Calu3 (cell line): ENCODE measurements around the gene FKBP6. TPM values are rescaled to one million over a fixed set of nuclear protein-coding genes. Genes with fewer than 3 reads are reported as not detected.
"Not testable (repeated sequence)": the region's sequence is repeated elsewhere in the genome, so short reads cannot be mapped to it uniquely, and the experiment has no call there.

ENCODE experiments used
- BruUV-seq: library from RNA; stranded (reverse); fragments of 400-500 nt; replicated peaks from 2 replicates; lab custom pipeline; 2021; lab: Mats Ljungman, UMichigan
- CTCF ChIA-PET: fragments of 300-600 bp; sonication (Branson Sonifier 250); formaldehyde crosslinking; loops from one replicate; lab custom pipeline; 2022; ENCODE audit warnings: antibody characterized with exemption; lab: Charles Lee
- DNase-seq: peaks from one replicate; pipeline ENCODE4 v3.0.0; 2022
- H3K27ac Mint-ChIP-seq: one replicate; pipeline ENCODE4 v1.8.0; 2022; ENCODE audit warnings: mixed read lengths; ENCODE audit not compliant: unreplicated experiment
- H3K27me3 Mint-ChIP-seq: one replicate; pipeline ENCODE4 v1.8.0; 2022; ENCODE audit warnings: mixed read lengths; ENCODE audit not compliant: unreplicated experiment
- H3K36me3 Mint-ChIP-seq: one replicate; pipeline ENCODE4 v1.8.0; 2022; ENCODE audit warnings: mild to moderate bottlenecking, moderate library complexity, mixed read lengths; ENCODE audit not compliant: insufficient read depth, unreplicated experiment
- H3K4me1 Mint-ChIP-seq: one replicate; pipeline ENCODE4 v1.8.0; 2022; ENCODE audit warnings: mild to moderate bottlenecking, low read depth, mixed read lengths; ENCODE audit not compliant: unreplicated experiment
- H3K4me3 Mint-ChIP-seq: one replicate; pipeline ENCODE4 v1.8.0; 2022; ENCODE audit warnings: mild to moderate bottlenecking, low read depth, moderate library complexity, mixed read lengths; ENCODE audit not compliant: unreplicated experiment
- H3K9me3 Mint-ChIP-seq: one replicate; pipeline ENCODE4 v1.8.0; 2022; ENCODE audit warnings: low read depth, mixed read lengths; ENCODE audit not compliant: unreplicated experiment
- intact Hi-C: fragments of 100-400 bp; cut with micrococcal nuclease; formaldehyde crosslinking; loops from one replicate; pipeline ENCODE4 v1.10.0; 2022; ENCODE audit not compliant: unreplicated experiment
- total RNA-seq: library from RNA; stranded (reverse); gene quantifications from 2 replicates; pipeline ENCODE4 v1.2.3, GENCODE V29; 2022
- TF ChIP-seq, protein P1 (sequence below): fragments of 200-600 bp; IDR thresholded peaks from one replicate; pipeline ENCODE4 v1.8.0; 2022; ENCODE audit warnings: antibody characterized with exemption; ENCODE audit not compliant: unreplicated experiment

Gene FKBP6
- total RNA-seq, 1 experiment from 2014 or later = not detected

DNA sequence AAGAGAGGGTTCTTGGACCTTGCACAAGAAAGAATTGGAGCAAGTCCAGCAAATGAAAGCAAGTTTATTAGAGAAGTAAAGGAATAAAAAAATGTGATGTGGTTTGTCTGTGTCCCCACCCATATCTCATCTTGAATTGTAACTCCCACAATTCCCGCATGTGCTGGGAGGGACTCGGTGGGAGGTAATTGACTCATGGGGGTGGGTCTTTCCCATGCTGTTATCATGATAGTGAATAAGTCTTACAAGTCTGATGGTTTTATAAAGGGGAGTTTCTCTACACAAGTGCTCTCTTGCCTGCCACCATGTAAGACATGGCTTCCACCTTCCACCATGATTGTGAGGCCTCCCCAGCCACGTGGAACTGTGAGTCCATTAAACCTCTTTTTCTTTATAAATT lies 66.5 kb downstream of the FKBP6 start:
- Mint-ChIP-seq H3K27ac (no peak overlapping the region), H3K27me3 (no peaks in the 10 kb centered on the region), H3K4me1 (no peaks in the 10 kb centered on the region), H3K4me3 (no peak overlapping the region), H3K36me3 (no peaks in the 10 kb centered on the region), H3K9me3 (no peaks in the 10 kb centered on the region)
- BruUV-seq = no TSS peak
- intact Hi-C loops = no loop called here
- TF ChIP-seq, protein P1, sequence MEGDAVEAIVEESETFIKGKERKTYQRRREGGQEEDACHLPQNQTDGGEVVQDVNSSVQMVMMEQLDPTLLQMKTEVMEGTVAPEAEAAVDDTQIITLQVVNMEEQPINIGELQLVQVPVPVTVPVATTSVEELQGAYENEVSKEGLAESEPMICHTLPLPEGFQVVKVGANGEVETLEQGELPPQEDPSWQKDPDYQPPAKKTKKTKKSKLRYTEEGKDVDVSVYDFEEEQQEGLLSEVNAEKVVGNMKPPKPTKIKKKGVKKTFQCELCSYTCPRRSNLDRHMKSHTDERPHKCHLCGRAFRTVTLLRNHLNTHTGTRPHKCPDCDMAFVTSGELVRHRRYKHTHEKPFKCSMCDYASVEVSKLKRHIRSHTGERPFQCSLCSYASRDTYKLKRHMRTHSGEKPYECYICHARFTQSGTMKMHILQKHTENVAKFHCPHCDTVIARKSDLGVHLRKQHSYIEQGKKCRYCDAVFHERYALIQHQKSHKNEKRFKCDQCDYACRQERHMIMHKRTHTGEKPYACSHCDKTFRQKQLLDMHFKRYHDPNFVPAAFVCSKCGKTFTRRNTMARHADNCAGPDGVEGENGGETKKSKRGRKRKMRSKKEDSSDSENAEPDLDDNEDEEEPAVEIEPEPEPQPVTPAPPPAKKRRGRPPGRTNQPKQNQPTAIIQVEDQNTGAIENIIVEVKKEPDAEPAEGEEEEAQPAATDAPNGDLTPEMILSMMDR = no peak
- DNase-seq = no peak
- CTCF ChIA-PET = no interaction called here

DNA sequence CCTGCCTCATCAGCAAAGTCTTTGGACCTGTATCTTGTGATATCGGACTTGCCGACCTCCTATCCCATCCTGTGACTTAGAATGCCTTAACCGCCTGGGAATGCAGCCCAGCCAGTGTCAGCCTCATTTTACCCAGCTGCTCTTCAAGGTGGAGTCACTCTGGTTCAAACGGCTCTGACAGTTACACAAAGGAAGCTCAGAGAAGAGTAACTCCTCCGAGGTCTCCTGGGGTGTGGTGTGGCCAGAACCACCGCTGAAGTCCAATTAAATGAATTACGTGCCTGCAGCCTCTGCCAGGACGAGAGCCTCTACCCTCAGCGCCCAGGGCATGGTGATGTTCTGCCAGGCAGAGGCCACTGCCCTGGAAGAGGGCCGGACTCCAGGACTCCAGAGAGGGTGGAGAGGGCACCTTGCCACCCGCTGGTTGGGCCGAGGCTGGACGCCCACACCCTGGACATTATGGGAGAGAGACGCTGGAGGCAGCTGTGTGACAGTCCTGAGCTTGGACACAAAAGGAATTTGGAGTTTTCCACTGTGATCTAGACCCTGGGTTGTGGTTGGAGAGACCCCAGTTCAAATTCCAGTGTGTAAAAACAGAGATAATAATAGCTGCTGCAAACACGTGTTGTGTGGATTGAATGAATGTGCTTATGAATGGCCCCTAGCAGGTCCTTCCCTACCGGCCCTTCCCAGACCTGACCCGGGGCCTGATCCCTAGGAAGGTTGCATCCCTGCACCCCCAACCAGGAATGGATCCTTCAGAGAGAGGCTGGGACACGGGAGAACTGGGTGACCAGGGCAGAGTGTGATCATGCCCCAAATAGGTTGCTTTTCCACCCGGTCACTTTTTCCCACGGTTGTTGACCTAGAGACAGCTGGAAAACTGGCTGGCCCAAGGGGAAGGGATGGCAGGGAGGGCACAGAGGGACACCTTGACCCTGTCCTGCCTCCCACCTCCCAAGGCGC lies 67.9 kb downstream of the FKBP6 start:
- Mint-ChIP-seq H3K9me3 (no peaks in the 10 kb centered on the region), H3K4me3 (no peak overlapping the region), H3K4me1 (no peaks in the 10 kb centered on the region), H3K36me3 (no peaks in the 10 kb centered on the region), H3K27ac (no peak overlapping the region), H3K27me3 (no peaks in the 10 kb centered on the region)
- DNase-seq = no peak
- intact Hi-C loops = no loop called here
- BruUV-seq = no TSS peak
- CTCF ChIA-PET = no interaction called here
- TF ChIP-seq, protein P1 = no peak

DNA sequence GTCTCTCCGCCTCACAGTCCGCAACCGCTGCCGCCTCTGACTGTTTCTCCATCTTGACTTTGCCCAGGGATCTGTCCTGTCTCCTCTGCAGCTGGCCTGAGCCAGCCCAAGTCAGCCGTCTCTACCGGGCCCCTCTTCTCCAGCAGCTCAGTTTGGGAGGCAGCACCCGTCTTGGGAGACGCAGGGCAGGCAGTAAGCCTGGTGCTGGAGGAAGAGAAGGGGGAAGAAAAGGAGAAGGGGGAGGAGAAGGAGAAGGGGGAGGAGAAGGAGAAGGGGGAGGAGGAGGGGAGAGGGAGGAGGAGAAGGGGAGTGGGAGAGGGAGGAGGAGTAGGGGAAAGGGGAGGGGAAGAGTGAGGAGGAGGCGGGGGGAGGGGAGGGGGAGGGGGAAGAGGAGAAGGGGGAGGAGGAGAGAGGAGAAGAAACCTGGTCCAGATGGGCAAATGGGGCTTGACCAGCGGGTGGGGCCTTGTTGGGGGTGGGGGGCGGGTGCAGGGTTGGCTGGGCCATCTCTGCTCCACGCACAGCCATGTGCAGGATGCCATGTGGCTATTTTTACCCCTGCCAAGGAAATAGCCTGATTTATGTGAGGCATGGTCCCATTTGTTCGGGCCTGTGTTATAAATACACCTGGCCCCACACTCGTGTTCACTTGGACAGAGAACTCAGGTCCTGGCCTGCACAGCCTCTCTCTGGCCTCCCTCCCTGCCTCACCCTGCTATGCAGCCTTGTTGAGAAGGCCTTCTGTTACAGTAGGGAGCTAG lies 69.7 kb downstream of the FKBP6 start:
- no peak for DNase-seq
- intact Hi-C loops = no loop called here
- Mint-ChIP-seq H3K27me3 (no peaks in the 10 kb centered on the region), H3K4me3 (no peak overlapping the region), H3K4me1 (no peaks in the 10 kb centered on the region), H3K36me3 (no peaks in the 10 kb centered on the region), H3K9me3 (no peaks in the 10 kb centered on the region), H3K27ac (no peak overlapping the region)
- TF ChIP-seq, protein P1 = no peak
- no TSS peak for BruUV-seq
- CTCF ChIA-PET = no interaction called here

- H3K27me3 Mint-ChIP-seq, intact Hi-C loops, H3K4me1 Mint-ChIP-seq, DNase-seq, H3K27ac Mint-ChIP-seq, CTCF ChIA-PET, BruUV-seq, H3K9me3 Mint-ChIP-seq, H3K4me3 Mint-ChIP-seq, H3K36me3 Mint-ChIP-seq: not testable (repeated sequence)
These were observed 71.5 kb downstream of the FKBP6 start for GRCh38 chr7:73399185-73400050.

- DNase-seq, H3K4me3 Mint-ChIP-seq, intact Hi-C loops, H3K27ac Mint-ChIP-seq, BruUV-seq, H3K9me3 Mint-ChIP-seq, H3K36me3 Mint-ChIP-seq, H3K27me3 Mint-ChIP-seq, CTCF ChIA-PET, H3K4me1 Mint-ChIP-seq: not testable (repeated sequence)
These were observed 76.9 kb downstream of the FKBP6 start for GRCh38 chr7:73404860-73405259.
